Glutamatergic neuron (in vitro differentiated cells): ENCODE measurements around the gene ZNF280A. TPM values are rescaled to one million over a fixed set of nuclear protein-coding genes. Genes with fewer than 3 reads are reported as not detected.
"Not testable (repeated sequence)": the region's sequence is repeated elsewhere in the genome, so short reads cannot be mapped to it uniquely, and the experiment has no call there.

Experiments
- DNase-seq: peaks from one replicate; pipeline ENCODE4 v3.0.0; 2022
- H3K27ac Mint-ChIP-seq: one replicate; pipeline ENCODE4 v1.8.0; 2020; ENCODE audit warnings: mild to moderate bottlenecking, mixed read lengths, inconsistent platforms; ENCODE audit not compliant: unreplicated experiment
- H3K27me3 Mint-ChIP-seq: one replicate; pipeline ENCODE4 v1.8.0; 2020; ENCODE audit warnings: mild to moderate bottlenecking, moderate library complexity, mixed read lengths, inconsistent platforms; ENCODE audit not compliant: unreplicated experiment
- H3K36me3 Mint-ChIP-seq: one replicate; pipeline ENCODE4 v1.8.0; 2020; ENCODE audit warnings: mild to moderate bottlenecking, mixed read lengths, inconsistent platforms; ENCODE audit not compliant: unreplicated experiment
- H3K4me1 Mint-ChIP-seq: one replicate; pipeline ENCODE4 v1.8.0; 2020; ENCODE audit warnings: mild to moderate bottlenecking, low read depth, mixed read lengths, inconsistent platforms; ENCODE audit not compliant: unreplicated experiment
- H3K4me3 Mint-ChIP-seq: one replicate; pipeline ENCODE4 v1.8.0; 2020; ENCODE audit warnings: mild to moderate bottlenecking, mixed read lengths, inconsistent platforms; ENCODE audit not compliant: unreplicated experiment
- H3K9me3 Mint-ChIP-seq: one replicate; pipeline ENCODE4 v1.8.0; 2020; ENCODE audit warnings: mild to moderate bottlenecking, moderate library complexity, mixed read lengths, inconsistent platforms; ENCODE audit not compliant: unreplicated experiment
- CTCF ChIP-seq: fragments of 200-600 bp; sonication (generic); IDR thresholded peaks from one replicate; pipeline ENCODE4 v1.5.0; 2021; ENCODE audit not compliant: partially characterized antibody, unreplicated experiment
- total RNA-seq: library from RNA; stranded (reverse); fragmentation: NEBNext Ultra II Directional; extraction: Animal tissue kit (Norgen Biotek cat#: 25700); gene quantifications from one replicate; pipeline ENCODE4 v1.2.1, GENCODE V29; 2021; ENCODE audit not compliant: unreplicated experiment

Gene ZNF280A
- total RNA-seq, 1 donor from 2014 or later, result not detected

- Mint-ChIP-seq H3K27ac (no peak overlapping the region), H3K4me3 (no peak overlapping the region), H3K4me1 (no peaks in the 10 kb centered on the region), H3K36me3 (peaks cover 5% of the 10 kb centered on the region), H3K27me3 (peaks cover 5% of the 10 kb centered on the region), H3K9me3 (peaks cover 3% of the 10 kb centered on the region)
- TF ChIP-seq CTCF, result no peak
- DNase-seq, result no peak
These were observed 15.6 kb upstream of the ZNF280A start for GRCh38 chr22:22535662-22536061.

GRCh38 chr22:22534604-22535415 lies 14.7 kb upstream of the ZNF280A start:
- peaks cover 3% of the 10 kb centered on the region for H3K9me3 Mint-ChIP-seq
- TF ChIP-seq CTCF, result no peak
- no peak overlapping the region for H3K27ac Mint-ChIP-seq
- H3K4me1 Mint-ChIP-seq, result no peaks in the 10 kb centered on the region
- H3K27me3 Mint-ChIP-seq, result peaks cover 5% of the 10 kb centered on the region
- H3K4me3 Mint-ChIP-seq, result no peak overlapping the region
- H3K36me3 Mint-ChIP-seq, result peaks cover 5% of the 10 kb centered on the region
- DNase-seq, result no peak

GRCh38 chr22:22533863-22534262 lies 13.8 kb upstream of the ZNF280A start:
- no peak for DNase-seq
- Mint-ChIP-seq H3K4me3 (no peak overlapping the region), H3K9me3 (peaks cover 1% of the 10 kb centered on the region), H3K27me3 (peaks cover 5% of the 10 kb centered on the region), H3K4me1 (no peaks in the 10 kb centered on the region), H3K36me3 (peaks cover 5% of the 10 kb centered on the region), H3K27ac (no peak overlapping the region)
- no peak for TF ChIP-seq CTCF

GRCh38 chr22:22533417-22533816 lies 13.3 kb upstream of the ZNF280A start:
- TF ChIP-seq CTCF, result no peak
- Mint-ChIP-seq H3K9me3 (peaks cover 1% of the 10 kb centered on the region), H3K4me3 (no peak overlapping the region), H3K27ac (no peak overlapping the region), H3K27me3 (peaks cover 2% of the 10 kb centered on the region), H3K4me1 (no peaks in the 10 kb centered on the region), H3K36me3 (peaks cover 5% of the 10 kb centered on the region)
- no peak for DNase-seq

GRCh38 chr22:22532547-22533071 lies 12.5 kb upstream of the ZNF280A start:
- not testable (repeated sequence) for H3K36me3 Mint-ChIP-seq, H3K27ac Mint-ChIP-seq, H3K27me3 Mint-ChIP-seq, H3K4me1 Mint-ChIP-seq, H3K9me3 Mint-ChIP-seq, DNase-seq, H3K4me3 Mint-ChIP-seq
